ENCODE results near the gene ITGAE.

DNA sequence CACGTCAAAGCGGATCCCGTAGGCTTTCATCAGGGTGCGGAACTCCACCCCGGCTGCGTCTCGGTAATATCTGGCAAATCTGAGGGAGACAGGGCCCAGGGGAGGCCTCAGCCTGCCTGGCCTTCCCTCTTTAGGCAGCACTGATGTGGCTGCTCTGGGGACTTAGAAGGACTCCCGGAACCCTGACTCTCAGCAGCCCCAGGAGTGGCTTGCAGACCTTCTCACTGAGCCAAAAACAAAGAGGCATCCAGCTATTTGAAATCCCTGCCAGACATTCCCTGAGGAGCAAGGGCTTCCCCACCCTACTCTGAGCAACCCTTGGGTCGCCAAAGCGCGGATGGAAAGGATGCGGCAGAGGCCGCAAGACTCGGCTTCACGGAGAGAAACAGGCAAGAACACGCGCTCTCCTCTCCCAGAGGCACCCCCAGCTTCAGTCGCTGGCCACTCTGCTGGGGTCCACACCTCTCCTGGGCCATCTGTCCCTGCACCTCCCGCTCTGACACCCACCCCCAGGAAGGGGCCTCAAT is 112.9 kb downstream of the ITGAE start:
- TF ChIP-seq, protein P1, sequence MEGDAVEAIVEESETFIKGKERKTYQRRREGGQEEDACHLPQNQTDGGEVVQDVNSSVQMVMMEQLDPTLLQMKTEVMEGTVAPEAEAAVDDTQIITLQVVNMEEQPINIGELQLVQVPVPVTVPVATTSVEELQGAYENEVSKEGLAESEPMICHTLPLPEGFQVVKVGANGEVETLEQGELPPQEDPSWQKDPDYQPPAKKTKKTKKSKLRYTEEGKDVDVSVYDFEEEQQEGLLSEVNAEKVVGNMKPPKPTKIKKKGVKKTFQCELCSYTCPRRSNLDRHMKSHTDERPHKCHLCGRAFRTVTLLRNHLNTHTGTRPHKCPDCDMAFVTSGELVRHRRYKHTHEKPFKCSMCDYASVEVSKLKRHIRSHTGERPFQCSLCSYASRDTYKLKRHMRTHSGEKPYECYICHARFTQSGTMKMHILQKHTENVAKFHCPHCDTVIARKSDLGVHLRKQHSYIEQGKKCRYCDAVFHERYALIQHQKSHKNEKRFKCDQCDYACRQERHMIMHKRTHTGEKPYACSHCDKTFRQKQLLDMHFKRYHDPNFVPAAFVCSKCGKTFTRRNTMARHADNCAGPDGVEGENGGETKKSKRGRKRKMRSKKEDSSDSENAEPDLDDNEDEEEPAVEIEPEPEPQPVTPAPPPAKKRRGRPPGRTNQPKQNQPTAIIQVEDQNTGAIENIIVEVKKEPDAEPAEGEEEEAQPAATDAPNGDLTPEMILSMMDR (conservative IDR thresholded peaks at IDR 0.05; ENCODE audit: low read depth in 2 of 2), result no peak
- TF ChIP-seq EZH2phosphoT487 (IDR thresholded peaks at IDR 0.05; ENCODE audit: unreplicated experiment) (no peak), POLR2AphosphoS5 (IDR thresholded peaks at IDR 0.05; ENCODE audit: low read depth) (no peak), EZH2 (IDR thresholded peaks at IDR 0.05; ENCODE audit: low read depth, unreplicated experiment) (no peak), CREB1 (CRISPR knock-in tag; IDR thresholded peaks at IDR 0.05; ENCODE audit: low read depth) (no peak), ZNF114 (CRISPR knock-in tag; IDR thresholded peaks at IDR 0.05) (no peak), ZNF331 (CRISPR knock-in tag; IDR thresholded peaks at IDR 0.05; ENCODE audit: low read depth) (no peak), JUNB (IDR thresholded peaks at IDR 0.05; ENCODE audit: unreplicated experiment) (no peak), NANOG (IDR thresholded peaks at IDR 0.05; ENCODE audit: borderline replicate concordance) (no peak), STAT1 (IDR thresholded peaks at IDR 0.05; ENCODE audit: unreplicated experiment) (no peak)
- TF ChIP-seq, protein P2, sequence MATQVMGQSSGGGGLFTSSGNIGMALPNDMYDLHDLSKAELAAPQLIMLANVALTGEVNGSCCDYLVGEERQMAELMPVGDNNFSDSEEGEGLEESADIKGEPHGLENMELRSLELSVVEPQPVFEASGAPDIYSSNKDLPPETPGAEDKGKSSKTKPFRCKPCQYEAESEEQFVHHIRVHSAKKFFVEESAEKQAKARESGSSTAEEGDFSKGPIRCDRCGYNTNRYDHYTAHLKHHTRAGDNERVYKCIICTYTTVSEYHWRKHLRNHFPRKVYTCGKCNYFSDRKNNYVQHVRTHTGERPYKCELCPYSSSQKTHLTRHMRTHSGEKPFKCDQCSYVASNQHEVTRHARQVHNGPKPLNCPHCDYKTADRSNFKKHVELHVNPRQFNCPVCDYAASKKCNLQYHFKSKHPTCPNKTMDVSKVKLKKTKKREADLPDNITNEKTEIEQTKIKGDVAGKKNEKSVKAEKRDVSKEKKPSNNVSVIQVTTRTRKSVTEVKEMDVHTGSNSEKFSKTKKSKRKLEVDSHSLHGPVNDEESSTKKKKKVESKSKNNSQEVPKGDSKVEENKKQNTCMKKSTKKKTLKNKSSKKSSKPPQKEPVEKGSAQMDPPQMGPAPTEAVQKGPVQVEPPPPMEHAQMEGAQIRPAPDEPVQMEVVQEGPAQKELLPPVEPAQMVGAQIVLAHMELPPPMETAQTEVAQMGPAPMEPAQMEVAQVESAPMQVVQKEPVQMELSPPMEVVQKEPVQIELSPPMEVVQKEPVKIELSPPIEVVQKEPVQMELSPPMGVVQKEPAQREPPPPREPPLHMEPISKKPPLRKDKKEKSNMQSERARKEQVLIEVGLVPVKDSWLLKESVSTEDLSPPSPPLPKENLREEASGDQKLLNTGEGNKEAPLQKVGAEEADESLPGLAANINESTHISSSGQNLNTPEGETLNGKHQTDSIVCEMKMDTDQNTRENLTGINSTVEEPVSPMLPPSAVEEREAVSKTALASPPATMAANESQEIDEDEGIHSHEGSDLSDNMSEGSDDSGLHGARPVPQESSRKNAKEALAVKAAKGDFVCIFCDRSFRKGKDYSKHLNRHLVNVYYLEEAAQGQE (IDR thresholded peaks at IDR 0.05; ENCODE audit: unreplicated experiment), result no peak
- TF ChIP-seq, protein P3, sequence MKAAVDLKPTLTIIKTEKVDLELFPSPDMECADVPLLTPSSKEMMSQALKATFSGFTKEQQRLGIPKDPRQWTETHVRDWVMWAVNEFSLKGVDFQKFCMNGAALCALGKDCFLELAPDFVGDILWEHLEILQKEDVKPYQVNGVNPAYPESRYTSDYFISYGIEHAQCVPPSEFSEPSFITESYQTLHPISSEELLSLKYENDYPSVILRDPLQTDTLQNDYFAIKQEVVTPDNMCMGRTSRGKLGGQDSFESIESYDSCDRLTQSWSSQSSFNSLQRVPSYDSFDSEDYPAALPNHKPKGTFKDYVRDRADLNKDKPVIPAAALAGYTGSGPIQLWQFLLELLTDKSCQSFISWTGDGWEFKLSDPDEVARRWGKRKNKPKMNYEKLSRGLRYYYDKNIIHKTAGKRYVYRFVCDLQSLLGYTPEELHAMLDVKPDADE (IDR thresholded peaks at IDR 0.05), result no peak
- TF ChIP-seq, protein P4, sequence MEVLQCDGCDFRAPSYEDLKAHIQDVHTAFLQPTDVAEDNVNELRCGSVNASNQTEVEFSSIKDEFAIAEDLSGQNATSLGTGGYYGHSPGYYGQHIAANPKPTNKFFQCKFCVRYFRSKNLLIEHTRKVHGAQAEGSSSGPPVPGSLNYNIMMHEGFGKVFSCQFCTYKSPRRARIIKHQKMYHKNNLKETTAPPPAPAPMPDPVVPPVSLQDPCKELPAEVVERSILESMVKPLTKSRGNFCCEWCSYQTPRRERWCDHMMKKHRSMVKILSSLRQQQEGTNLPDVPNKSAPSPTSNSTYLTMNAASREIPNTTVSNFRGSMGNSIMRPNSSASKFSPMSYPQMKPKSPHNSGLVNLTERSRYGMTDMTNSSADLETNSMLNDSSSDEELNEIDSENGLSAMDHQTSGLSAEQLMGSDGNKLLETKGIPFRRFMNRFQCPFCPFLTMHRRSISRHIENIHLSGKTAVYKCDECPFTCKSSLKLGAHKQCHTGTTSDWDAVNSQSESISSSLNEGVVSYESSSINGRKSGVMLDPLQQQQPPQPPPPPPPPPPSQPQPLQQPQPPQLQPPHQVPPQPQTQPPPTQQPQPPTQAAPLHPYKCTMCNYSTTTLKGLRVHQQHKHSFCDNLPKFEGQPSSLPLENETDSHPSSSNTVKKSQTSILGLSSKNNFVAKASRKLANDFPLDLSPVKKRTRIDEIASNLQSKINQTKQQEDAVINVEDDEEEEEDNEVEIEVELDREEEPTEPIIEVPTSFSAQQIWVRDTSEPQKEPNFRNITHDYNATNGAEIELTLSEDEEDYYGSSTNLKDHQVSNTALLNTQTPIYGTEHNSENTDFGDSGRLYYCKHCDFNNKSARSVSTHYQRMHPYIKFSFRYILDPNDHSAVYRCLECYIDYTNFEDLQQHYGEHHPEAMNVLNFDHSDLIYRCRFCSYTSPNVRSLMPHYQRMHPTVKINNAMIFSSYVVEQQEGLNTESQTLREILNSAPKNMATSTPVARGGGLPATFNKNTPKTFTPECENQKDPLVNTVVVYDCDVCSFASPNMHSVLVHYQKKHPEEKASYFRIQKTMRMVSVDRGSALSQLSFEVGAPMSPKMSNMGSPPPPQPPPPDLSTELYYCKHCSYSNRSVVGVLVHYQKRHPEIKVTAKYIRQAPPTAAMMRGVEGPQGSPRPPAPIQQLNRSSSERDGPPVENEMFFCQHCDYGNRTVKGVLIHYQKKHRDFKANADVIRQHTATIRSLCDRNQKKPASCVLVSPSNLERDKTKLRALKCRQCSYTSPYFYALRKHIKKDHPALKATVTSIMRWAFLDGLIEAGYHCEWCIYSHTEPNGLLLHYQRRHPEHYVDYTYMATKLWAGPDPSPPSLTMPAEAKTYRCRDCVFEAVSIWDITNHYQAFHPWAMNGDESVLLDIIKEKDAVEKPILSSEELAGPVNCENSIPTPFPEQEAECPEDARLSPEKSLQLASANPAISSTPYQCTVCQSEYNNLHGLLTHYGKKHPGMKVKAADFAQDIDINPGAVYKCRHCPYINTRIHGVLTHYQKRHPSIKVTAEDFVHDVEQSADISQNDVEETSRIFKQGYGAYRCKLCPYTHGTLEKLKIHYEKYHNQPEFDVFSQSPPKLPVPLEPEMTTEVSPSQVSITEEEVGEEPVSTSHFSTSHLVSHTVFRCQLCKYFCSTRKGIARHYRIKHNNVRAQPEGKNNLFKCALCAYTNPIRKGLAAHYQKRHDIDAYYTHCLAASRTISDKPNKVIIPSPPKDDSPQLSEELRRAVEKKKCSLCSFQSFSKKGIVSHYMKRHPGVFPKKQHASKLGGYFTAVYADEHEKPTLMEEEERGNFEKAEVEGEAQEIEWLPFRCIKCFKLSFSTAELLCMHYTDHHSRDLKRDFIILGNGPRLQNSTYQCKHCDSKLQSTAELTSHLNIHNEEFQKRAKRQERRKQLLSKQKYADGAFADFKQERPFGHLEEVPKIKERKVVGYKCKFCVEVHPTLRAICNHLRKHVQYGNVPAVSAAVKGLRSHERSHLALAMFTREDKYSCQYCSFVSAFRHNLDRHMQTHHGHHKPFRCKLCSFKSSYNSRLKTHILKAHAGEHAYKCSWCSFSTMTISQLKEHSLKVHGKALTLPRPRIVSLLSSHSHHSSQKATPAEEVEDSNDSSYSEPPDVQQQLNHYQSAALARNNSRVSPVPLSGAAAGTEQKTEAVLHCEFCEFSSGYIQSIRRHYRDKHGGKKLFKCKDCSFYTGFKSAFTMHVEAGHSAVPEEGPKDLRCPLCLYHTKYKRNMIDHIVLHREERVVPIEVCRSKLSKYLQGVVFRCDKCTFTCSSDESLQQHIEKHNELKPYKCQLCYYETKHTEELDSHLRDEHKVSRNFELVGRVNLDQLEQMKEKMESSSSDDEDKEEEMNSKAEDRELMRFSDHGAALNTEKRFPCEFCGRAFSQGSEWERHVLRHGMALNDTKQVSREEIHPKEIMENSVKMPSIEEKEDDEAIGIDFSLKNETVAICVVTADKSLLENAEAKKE (CRISPR knock-in tag; IDR thresholded peaks at IDR 0.05), result no peak

Data from GM23338 (cell line).